Right cardiac atrium (tissue), 5 donors: ENCODE measurements around the gene PLEKHH3. TPM values are rescaled to one million over a fixed set of nuclear protein-coding genes. Genes with fewer than 3 reads are reported as not detected.

Experiments
- ATAC-seq, 2 donors: fragments of 200-7000 bp; cut with Tn5 transposase; one replicate each; pipeline versions ENCODE4 v1.8.0 to v1.9.1; 2020; ENCODE audit warnings: moderate library complexity in 2 of 2, mild to moderate bottlenecking in 1 of 2
- DNase-seq, 3 donors: peaks; one replicate each; pipeline ENCODE4 v3.0.0-alpha.2; 2020
- H3K27ac ChIP-seq: one replicate; pipeline ENCODE4 v1.5.1; 2013; ENCODE audit warnings: mild to moderate bottlenecking, low read length, control low read depth, moderate library complexity
- H3K27me3 ChIP-seq: one replicate; pipeline ENCODE4 v1.6.1; 2013; ENCODE audit not compliant: control insufficient read depth, insufficient read depth
- H3K4me1 ChIP-seq: one replicate; pipeline ENCODE4 v1.6.1; 2013; ENCODE audit warnings: low read length; ENCODE audit not compliant: control insufficient read depth, insufficient read depth
- H3K4me3 ChIP-seq: one replicate; pipeline ENCODE4 v1.5.1; 2013; ENCODE audit warnings: low read length, control low read depth
- H3K9me3 ChIP-seq: one replicate; pipeline ENCODE4 v1.6.1; 2013; ENCODE audit warnings: low read length; ENCODE audit not compliant: control insufficient read depth
- WGBS: extraction: QIAGEN DNeasy Blood & Tissue Kit; methylation state at CpG from one replicate; pipeline ENCODE4 v1.1.7; 2013; 5-methylcytosine and 5-hydroxymethylcytosine counted together
- intact Hi-C, 4 donors: fragments of 100-400 bp; cut with DNase I; formaldehyde crosslinking; loops; one replicate each; pipeline versions ENCODE4 v1.11.0 to v1.14.0; 2022 to 2023
- polyA plus RNA-seq: library from polyadenylated mRNA; stranded (reverse); fragments of 200-250 nt; gene quantifications from one replicate; pipeline ENCODE4 v1.2.3, GENCODE V29; 2013
- total RNA-seq, 4 donors: library from RNA; stranded (reverse); fragmentation: NEBNext Ultra II Directional; extraction: Animal tissue kit (Norgen Biotek cat#: 25700); gene quantifications; one replicate each; pipeline ENCODE4 v1.2.1, GENCODE V29; 2021
- donor health status: healthy with polysubstance abuse.
- donor health status: DM: no; HTN: yes; CAD: no.
- donor health status: DM: no; HTN: no; CAD: no.
- donor health status: DM: no; HTN: yes; CAD: no; lungs with severe emphysema.
- donor health status: DM: yes; HTN: yes; CAD: no.

The PLEKHH3 gene
- total and polyA plus RNA-seq, 5 donors = 14.4 to 30.8 (median 23.4) TPM

- H3K4me1 ChIP-seq = peaks cover 8% of the 10 kb centered on the region
- intact Hi-C loops = loop anchor here in 3 of 4 donors (2.0 to 10.0 kb wide), 4 partner anchors 72 to 102 kb away; partner anchors contain the start of genes RETREG3 (in 2 of the 3), TUBG1 (in 2 of the 3) and PSMC3IP (in 1 of the 3)
- H3K27me3 ChIP-seq = no peaks in the 10 kb centered on the region
These were observed 2.2 kb upstream of the PLEKHH3 start for GRCh38 chr17:42678951-42679491.

GRCh38 chr17:42677921-42678781 lies 1.4 kb upstream of the PLEKHH3 start:
- intact Hi-C loops = loop anchor here in 3 of 4 donors (2.0 to 10.0 kb wide), 4 partner anchors 71 to 101 kb away; partner anchors contain the start of genes RETREG3 (in 2 of the 3), TUBG1 (in 2 of the 3) and PSMC3IP (in 1 of the 3)
- DNase-seq = peak; percentile 91 to 96 (median 95)
- Histone ChIP-seq H3K4me3 (peak overlapping the region; percentile 80), H3K4me1 (peaks cover 6% of the 10 kb centered on the region), H3K9me3 (no peaks in the 10 kb centered on the region), H3K27ac (peak overlapping the region; percentile 99), H3K27me3 (no peaks in the 10 kb centered on the region)
- peak; percentile 50 to 53 for ATAC-seq
- under 1% methylated on average over 53 of the region's 53 CpGs for WGBS

More at GRCh38 chr17:42678951-42679491, 2.2 kb upstream of the PLEKHH3 start:
- peak in 1 of 3 donors; percentile 72 for DNase-seq
- WGBS = 5% methylated on average over 18 of the region's 18 CpGs
- Histone ChIP-seq H3K4me3 (peak overlapping the region; percentile 80), H3K9me3 (no peaks in the 10 kb centered on the region), H3K27ac (peak overlapping the region; percentile 88)
- no peak for ATAC-seq

GRCh38 chr17:42677012-42677857 lies 441 bp upstream of the PLEKHH3 start:
- ATAC-seq (peak; percentile 80 to 82), DNase-seq (peak; percentile 100)
- 2% methylated on average over 33 of the region's 33 CpGs for WGBS
- Histone ChIP-seq H3K27ac (peak overlapping the region; percentile 99), H3K4me1 (peaks cover 5% of the 10 kb centered on the region), H3K4me3 (peak overlapping the region; percentile 80), H3K27me3 (no peaks in the 10 kb centered on the region), H3K9me3 (no peaks in the 10 kb centered on the region)
- intact Hi-C loops = loop anchor here in 3 of 4 donors (5.0 to 10.0 kb wide), 3 partner anchors 70 to 100 kb away; partner anchors contain the start of genes RETREG3 (in 2 of the 3), TUBG1 (in 2 of the 3) and PSMC3IP (in 1 of the 3)

- peak; percentile 4 for ATAC-seq
These were observed 800 bp downstream of the PLEKHH3 start for GRCh38 chr17:42675965-42676423.

GRCh38 chr17:42675348-42675964 lies 1.3 kb downstream of the PLEKHH3 start:
- WGBS = 2% methylated on average over 27 of the region's 27 CpGs
- H3K4me1 ChIP-seq = peaks cover 5% of the 10 kb centered on the region
- intact Hi-C loops = loop anchor here in 3 of 4 donors (5.0 to 10.0 kb wide), 3 partner anchors 68 to 98 kb away; partner anchors contain the start of genes RETREG3 (in 2 of the 3), TUBG1 (in 2 of the 3) and PSMC3IP (in 1 of the 3)
- H3K27ac ChIP-seq = peak overlapping the region; percentile 62
- H3K4me3 ChIP-seq = peak overlapping the region; percentile 47
- no peaks in the 10 kb centered on the region for H3K9me3 ChIP-seq
- H3K27me3 ChIP-seq = no peaks in the 10 kb centered on the region
- DNase-seq (peak in 2 of 3 donors; percentile 76 to 86), ATAC-seq (no peak)

More at GRCh38 chr17:42675965-42676423, 800 bp downstream of the PLEKHH3 start:
- DNase-seq = peak; percentile 68 to 89 (median 88)
- peak overlapping the region; percentile 62 for H3K27ac ChIP-seq
- no peaks in the 10 kb centered on the region for H3K27me3 ChIP-seq
- under 1% methylated on average over 43 of the region's 43 CpGs for WGBS
- H3K4me3 ChIP-seq = peak overlapping the region; percentile 47
- no peaks in the 10 kb centered on the region for H3K9me3 ChIP-seq
- intact Hi-C loops = loop anchor here in 3 of 4 donors (5.0 to 10.0 kb wide), 3 partner anchors 69 to 99 kb away; partner anchors contain the start of genes RETREG3 (in 2 of the 3), TUBG1 (in 2 of the 3) and PSMC3IP (in 1 of the 3)
- peaks cover 5% of the 10 kb centered on the region for H3K4me1 ChIP-seq

- ATAC-seq (no peak), DNase-seq (peak in 2 of 3 donors; percentile 68 to 70)
- peaks cover 5% of the 10 kb centered on the region for H3K4me1 ChIP-seq
- WGBS = 30% methylated on average over 9 of the region's 9 CpGs
- intact Hi-C loops = loop anchor here in 3 of 4 donors (5.0 to 10.0 kb wide), 3 partner anchors 68 to 98 kb away; partner anchors contain the start of genes RETREG3 (in 2 of the 3), TUBG1 (in 2 of the 3) and PSMC3IP (in 1 of the 3)
- H3K4me3 ChIP-seq = peak overlapping the region; percentile 47
- no peaks in the 10 kb centered on the region for H3K27me3 ChIP-seq
- H3K9me3 ChIP-seq = no peaks in the 10 kb centered on the region
- H3K27ac ChIP-seq = peak overlapping the region; percentile 61
These were observed 1.9 kb downstream of the PLEKHH3 start for GRCh38 chr17:42674755-42675347.

- intact Hi-C loops = loop anchor here in 1 of 4 donors (10.0 kb wide), 1 partner anchor 69 kb away; the partner anchor contains the start of genes RETREG3 and TUBG1
- DNase-seq (peak; percentile 80 to 94 (median 89)), ATAC-seq (peak; percentile 2 to 8)
- Histone ChIP-seq H3K4me1 (peaks cover 5% of the 10 kb centered on the region), H3K4me3 (peak overlapping the region; percentile 47), H3K27me3 (no peaks in the 10 kb centered on the region), H3K9me3 (no peaks in the 10 kb centered on the region), H3K27ac (peak overlapping the region; percentile 61)
- WGBS = 11% methylated on average over 32 of the region's 32 CpGs
These were observed 2.7 kb downstream of the PLEKHH3 start for GRCh38 chr17:42673885-42674754.

GRCh38 chr17:42673266-42673884 lies 3.4 kb downstream of the PLEKHH3 start:
- Histone ChIP-seq H3K27me3 (no peaks in the 10 kb centered on the region), H3K9me3 (no peaks in the 10 kb centered on the region), H3K4me3 (peak overlapping the region; percentile 47), H3K27ac (no peak overlapping the region), H3K4me1 (peaks cover 4% of the 10 kb centered on the region)
- 58% methylated on average over 30 of the region's 30 CpGs for WGBS
- DNase-seq = peak in 2 of 3 donors; percentile 74 to 79
- no peak for ATAC-seq
- intact Hi-C loops = loop anchor here in 1 of 4 donors (10.0 kb wide), 1 partner anchor 69 kb away; the partner anchor contains the start of genes RETREG3 and TUBG1
